Measurements from ENCODE around the gene ARAP2.

Gene ARAP2

GRCh38 chr4:36026348-36026880, 217.9 kb downstream of the ARAP2 start:
- Histone ChIP-seq H3K9me2 (ENCODE audit: low read depth, low read length) (no peaks in the 10 kb centered on the region; the same call in 1 of the 2 replicates), H2AFZ (ENCODE audit: low read length) (no peak overlapping the region), H3K27ac (ENCODE audit: low read depth, low read length, poor library complexity, severe bottlenecking) (no peak overlapping the region), H3K27me3 (ENCODE audit: insufficient read depth, low read length) (no peaks in the 10 kb centered on the region), H3K4me3 (ENCODE audit: low read depth, low read length, poor library complexity, severe bottlenecking) (no peak overlapping the region), H3K79me2 (ENCODE audit: insufficient read depth, low read length) (no peaks in the 10 kb centered on the region), H3K9ac (ENCODE audit: low read length) (no peak overlapping the region), H3F3A (ENCODE audit: insufficient read depth, low read length) (no peaks in the 10 kb centered on the region), H3K36me3 (ENCODE audit: insufficient read depth, low read length) (no peaks in the 10 kb centered on the region), H3K9me3 (ENCODE audit: low read length) (no peaks in the 10 kb centered on the region), H4K20me1 (ENCODE audit: insufficient read depth, low read length) (no peaks in the 10 kb centered on the region), H3K4me1 (ENCODE audit: insufficient read depth, low read length, severe bottlenecking) (no peaks in the 10 kb centered on the region), H3K4me2 (ENCODE audit: low read length) (no peak overlapping the region)
- no peak for TF ChIP-seq EZH2 (IDR thresholded peaks at IDR 0.05; ENCODE audit: borderline replicate concordance, low read length)
- no peak for TF ChIP-seq CTCF (IDR thresholded peaks at IDR 0.05; ENCODE audit: low read length)

DNA sequence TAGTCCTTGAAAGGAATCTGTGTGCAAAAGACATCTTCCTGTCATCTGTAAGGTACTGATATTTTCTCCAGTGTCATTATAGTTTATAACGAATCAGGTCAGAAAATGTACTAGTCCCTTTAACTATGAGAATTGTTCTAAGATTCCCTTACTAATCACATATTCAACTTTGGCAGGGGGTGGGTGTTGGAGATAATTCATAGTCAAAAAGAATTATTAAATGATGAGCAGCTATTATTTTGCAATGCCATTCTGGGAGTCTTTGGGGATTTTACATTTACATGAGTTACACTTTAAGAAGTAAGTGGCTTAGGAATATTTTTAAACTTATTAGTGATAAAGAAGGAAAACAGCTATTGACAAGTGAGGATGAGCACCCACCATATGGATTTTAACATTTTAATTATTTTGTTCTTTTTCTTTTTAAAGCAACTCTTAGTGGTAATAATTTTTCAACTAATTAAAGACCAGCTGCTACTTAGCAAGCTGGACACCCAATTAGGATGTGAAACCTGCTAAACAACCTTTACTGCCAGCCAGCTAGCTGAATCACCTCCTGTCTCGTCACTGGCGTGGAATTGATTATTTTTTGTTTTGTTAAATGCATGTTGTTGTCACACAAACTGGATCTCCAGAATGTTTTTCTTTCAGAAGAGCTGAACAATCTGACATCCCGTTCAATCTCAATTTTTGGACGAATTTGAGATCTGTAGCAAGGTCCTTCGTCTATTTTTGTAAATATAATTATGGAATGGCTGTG, 219.2 kb downstream of the ARAP2 start:
- Histone ChIP-seq H3F3A (ENCODE audit: insufficient read depth, low read length) (no peaks in the 10 kb centered on the region), H3K4me3 (ENCODE audit: low read depth, low read length, poor library complexity, severe bottlenecking) (no peak overlapping the region), H3K36me3 (ENCODE audit: insufficient read depth, low read length) (no peaks in the 10 kb centered on the region), H3K4me1 (ENCODE audit: insufficient read depth, low read length, severe bottlenecking) (no peaks in the 10 kb centered on the region), H3K27ac (ENCODE audit: low read depth, low read length, poor library complexity, severe bottlenecking) (no peak overlapping the region), H3K4me2 (ENCODE audit: low read length) (no peak overlapping the region), H3K27me3 (ENCODE audit: insufficient read depth, low read length) (no peaks in the 10 kb centered on the region), H3K79me2 (ENCODE audit: insufficient read depth, low read length) (no peaks in the 10 kb centered on the region), H3K9me2 (ENCODE audit: low read depth, low read length) (no peaks in the 10 kb centered on the region; the same call in 1 of the 2 replicates), H3K9me3 (ENCODE audit: low read length) (no peaks in the 10 kb centered on the region), H4K20me1 (ENCODE audit: insufficient read depth, low read length) (no peaks in the 10 kb centered on the region), H3K9ac (ENCODE audit: low read length) (no peak overlapping the region), H2AFZ (ENCODE audit: low read length) (no peak overlapping the region)
- TF ChIP-seq CTCF (IDR thresholded peaks at IDR 0.05; ENCODE audit: low read length) (no peak), EZH2 (IDR thresholded peaks at IDR 0.05; ENCODE audit: borderline replicate concordance, low read length) (no peak)

GRCh38 chr4:36020351-36020750, 224.0 kb downstream of the ARAP2 start:
- Histone ChIP-seq H3K27ac (ENCODE audit: low read depth, low read length, poor library complexity, severe bottlenecking) (no peak overlapping the region), H3K79me2 (ENCODE audit: insufficient read depth, low read length) (no peaks in the 10 kb centered on the region), H3F3A (ENCODE audit: insufficient read depth, low read length) (no peaks in the 10 kb centered on the region), H3K4me3 (ENCODE audit: low read depth, low read length, poor library complexity, severe bottlenecking) (no peak overlapping the region), H3K4me1 (ENCODE audit: insufficient read depth, low read length, severe bottlenecking) (no peaks in the 10 kb centered on the region), H3K9me3 (ENCODE audit: low read length) (no peaks in the 10 kb centered on the region), H3K9ac (ENCODE audit: low read length) (no peak overlapping the region), H4K20me1 (ENCODE audit: insufficient read depth, low read length) (no peaks in the 10 kb centered on the region), H3K9me2 (ENCODE audit: low read depth, low read length) (no peaks in the 10 kb centered on the region; the same call in 1 of the 2 replicates), H3K4me2 (ENCODE audit: low read length) (no peak overlapping the region), H3K27me3 (ENCODE audit: insufficient read depth, low read length) (no peaks in the 10 kb centered on the region), H2AFZ (ENCODE audit: low read length) (no peak overlapping the region), H3K36me3 (ENCODE audit: insufficient read depth, low read length) (no peaks in the 10 kb centered on the region)
- TF ChIP-seq CTCF (IDR thresholded peaks at IDR 0.05; ENCODE audit: low read length) (no peak), EZH2 (IDR thresholded peaks at IDR 0.05; ENCODE audit: borderline replicate concordance, low read length) (no peak)
